Ishikawa (cell line): Measurements from ENCODE around the gene AIP.

ENCODE experiments used
- CEBPB ChIP-seq: IDR thresholded peaks from 2 replicates; pipeline ENCODE4 v1.6.1; 2012
- CREB1 ChIP-seq: IDR thresholded peaks from 2 replicates; pipeline ENCODE4 v1.6.1; 2012; ENCODE audit warnings: low read depth
- EGR1 ChIP-seq: IDR thresholded peaks from 2 replicates; pipeline ENCODE4 v1.6.1; 2012
- EP300 ChIP-seq: IDR thresholded peaks from 2 replicates; pipeline ENCODE4 v1.6.1; 2012; ENCODE audit warnings: borderline replicate concordance
- FOXM1 ChIP-seq: IDR thresholded peaks from 2 replicates; pipeline ENCODE4 v1.6.1; 2012; ENCODE audit warnings: low read depth, borderline replicate concordance
- MAX ChIP-seq: IDR thresholded peaks from 2 replicates; pipeline ENCODE4 v1.6.1; 2012
- RAD21 ChIP-seq: IDR thresholded peaks from 2 replicates; pipeline ENCODE4 v1.6.1; 2012; ENCODE audit warnings: low read depth
- REST ChIP-seq: IDR thresholded peaks from 2 replicates; pipeline ENCODE4 v1.6.1; 2012; ENCODE audit warnings: low read depth, mild to moderate bottlenecking
- TAF1 ChIP-seq: IDR thresholded peaks from 2 replicates; pipeline ENCODE4 v1.6.1; 2012; ENCODE audit warnings: low read depth, mild to moderate bottlenecking
- TCF12 ChIP-seq: IDR thresholded peaks from 2 replicates; pipeline ENCODE4 v1.6.1; 2012; ENCODE audit warnings: low read depth
- TEAD4 ChIP-seq: IDR thresholded peaks from 2 replicates; pipeline ENCODE4 v1.6.1; 2012
- USF1 ChIP-seq: IDR thresholded peaks from 2 replicates; pipeline ENCODE4 v1.6.1; 2012
- YY1 ChIP-seq: IDR thresholded peaks from 2 replicates; pipeline ENCODE4 v1.6.1; 2012; ENCODE audit warnings: low read depth
- ZBTB7A ChIP-seq: IDR thresholded peaks from 2 replicates; pipeline ENCODE4 v1.6.1; 2012; ENCODE audit warnings: low read depth

- TF ChIP-seq ZBTB7A (no peak), CREB1 (no peak), USF1 (no peak), TAF1 (no peak), YY1 (no peak), EGR1 (no peak), EP300 (no peak), REST (no peak), MAX (no peak), RAD21 (no peak), CEBPB (no peak), TEAD4 (no peak), FOXM1 (no peak), TCF12 (no peak)
Observed at GRCh38 chr11:67521924-67522323, 39.1 kb downstream of the AIP start.
